Choroid plexus epithelial cell (primary cell): ENCODE data around the gene PDE6B.

ENCODE experiments used
- DNase-seq: peaks from one replicate; pipeline ENCODE4 v3.0.0-alpha.2; 2010; ENCODE audit warnings: low read depth
- H3K4me3 ChIP-seq: 2 replicates; pipeline ENCODE4 v1.5.1; 2011; ENCODE audit warnings: low read depth, mild to moderate bottlenecking, control low read depth, low read length, moderate library complexity
- TF ChIP-seq, protein P1 (sequence below): conservative IDR thresholded peaks from 2 replicates; pipeline ENCODE4 v1.5.1; 2011; ENCODE audit warnings: low read depth, mild to moderate bottlenecking, control low read depth, inconsistent platforms, low read length, moderate library complexity

The PDE6B gene

DNA sequence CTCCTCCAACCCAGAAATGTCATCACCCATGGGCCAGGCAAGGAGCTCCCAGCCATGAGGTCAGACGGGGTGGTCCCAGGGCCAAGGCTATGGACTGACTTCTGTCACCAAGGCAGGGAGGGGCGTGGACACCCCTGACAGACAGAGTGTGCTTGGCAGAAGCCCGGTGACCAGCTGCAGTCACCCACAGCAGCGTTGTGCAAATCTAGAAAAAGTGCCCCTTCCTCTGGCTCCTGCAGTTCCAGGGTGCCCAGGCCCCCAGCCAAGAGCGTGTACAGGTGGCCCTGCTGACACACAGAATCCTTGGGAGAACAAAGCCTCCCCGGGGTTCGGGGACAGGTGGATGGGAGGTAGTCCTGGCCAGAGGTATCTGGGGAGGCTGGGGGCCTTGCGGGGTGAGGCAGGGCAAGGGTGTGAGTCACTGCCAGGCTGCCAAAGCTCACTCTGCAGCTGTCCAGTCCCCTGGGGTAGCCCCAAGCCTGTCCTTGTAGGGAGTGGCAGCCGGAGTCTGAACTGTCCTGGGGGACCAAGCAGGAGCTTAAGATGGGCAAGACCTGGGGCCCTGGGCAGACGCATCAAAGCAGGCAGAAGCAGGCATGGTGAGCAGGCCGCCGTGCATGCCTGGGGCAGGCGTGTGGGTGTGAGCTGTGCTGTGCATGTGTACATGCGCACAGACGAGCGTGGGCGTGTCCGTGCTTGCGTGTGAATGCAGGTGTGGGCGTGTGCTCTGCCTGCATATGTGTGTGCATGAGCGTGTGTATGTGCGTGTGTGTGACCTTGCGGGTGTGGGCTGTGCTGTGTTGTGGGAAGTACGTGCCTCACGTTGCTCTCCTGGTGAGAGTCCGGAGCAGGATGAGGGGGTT, 52.3 kb downstream of the PDE6B start:
- TF ChIP-seq, protein P1, sequence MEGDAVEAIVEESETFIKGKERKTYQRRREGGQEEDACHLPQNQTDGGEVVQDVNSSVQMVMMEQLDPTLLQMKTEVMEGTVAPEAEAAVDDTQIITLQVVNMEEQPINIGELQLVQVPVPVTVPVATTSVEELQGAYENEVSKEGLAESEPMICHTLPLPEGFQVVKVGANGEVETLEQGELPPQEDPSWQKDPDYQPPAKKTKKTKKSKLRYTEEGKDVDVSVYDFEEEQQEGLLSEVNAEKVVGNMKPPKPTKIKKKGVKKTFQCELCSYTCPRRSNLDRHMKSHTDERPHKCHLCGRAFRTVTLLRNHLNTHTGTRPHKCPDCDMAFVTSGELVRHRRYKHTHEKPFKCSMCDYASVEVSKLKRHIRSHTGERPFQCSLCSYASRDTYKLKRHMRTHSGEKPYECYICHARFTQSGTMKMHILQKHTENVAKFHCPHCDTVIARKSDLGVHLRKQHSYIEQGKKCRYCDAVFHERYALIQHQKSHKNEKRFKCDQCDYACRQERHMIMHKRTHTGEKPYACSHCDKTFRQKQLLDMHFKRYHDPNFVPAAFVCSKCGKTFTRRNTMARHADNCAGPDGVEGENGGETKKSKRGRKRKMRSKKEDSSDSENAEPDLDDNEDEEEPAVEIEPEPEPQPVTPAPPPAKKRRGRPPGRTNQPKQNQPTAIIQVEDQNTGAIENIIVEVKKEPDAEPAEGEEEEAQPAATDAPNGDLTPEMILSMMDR = no peak
- H3K4me3 ChIP-seq = no peak overlapping the region
- no peak for DNase-seq

DNA sequence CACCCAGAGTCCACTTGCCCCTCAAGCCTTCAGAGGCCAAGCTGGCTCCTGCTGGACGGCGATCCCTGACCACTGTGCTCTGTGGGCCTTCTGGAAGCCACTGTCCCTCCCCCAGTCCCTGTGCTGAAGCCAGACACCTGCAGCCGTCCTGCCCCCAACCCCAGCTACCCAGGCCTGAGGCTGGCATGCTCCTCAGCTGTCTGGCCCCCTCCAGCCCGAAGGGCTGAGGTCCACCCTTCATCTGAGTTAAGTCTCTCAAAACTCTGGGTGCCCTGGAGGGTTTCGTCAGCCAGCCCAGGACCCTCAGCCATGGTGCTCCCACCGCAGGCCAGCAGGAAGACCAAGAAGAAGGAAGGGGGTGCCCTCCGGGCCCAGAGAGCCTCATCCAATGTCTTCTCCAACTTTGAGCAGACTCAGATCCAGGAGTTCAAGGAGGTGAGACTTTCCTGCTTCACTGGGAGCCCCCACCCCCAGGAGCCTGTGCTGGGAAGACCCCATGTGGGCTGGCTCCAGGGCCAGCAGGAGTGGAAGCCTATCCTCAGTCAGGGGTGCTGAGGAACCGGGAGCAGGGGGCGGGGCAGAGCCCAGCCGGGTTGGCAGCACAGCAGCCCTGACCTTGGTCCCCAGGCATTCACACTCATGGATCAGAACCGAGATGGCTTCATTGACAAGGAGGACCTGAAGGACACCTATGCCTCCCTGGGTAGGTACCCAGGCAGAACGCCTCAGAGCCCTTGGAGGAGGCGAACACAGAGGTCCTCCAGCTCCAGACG, 53.1 kb downstream of the PDE6B start:
- no peak overlapping the region for H3K4me3 ChIP-seq
- TF ChIP-seq, protein P1 = no peak
- no peak for DNase-seq

DNA sequence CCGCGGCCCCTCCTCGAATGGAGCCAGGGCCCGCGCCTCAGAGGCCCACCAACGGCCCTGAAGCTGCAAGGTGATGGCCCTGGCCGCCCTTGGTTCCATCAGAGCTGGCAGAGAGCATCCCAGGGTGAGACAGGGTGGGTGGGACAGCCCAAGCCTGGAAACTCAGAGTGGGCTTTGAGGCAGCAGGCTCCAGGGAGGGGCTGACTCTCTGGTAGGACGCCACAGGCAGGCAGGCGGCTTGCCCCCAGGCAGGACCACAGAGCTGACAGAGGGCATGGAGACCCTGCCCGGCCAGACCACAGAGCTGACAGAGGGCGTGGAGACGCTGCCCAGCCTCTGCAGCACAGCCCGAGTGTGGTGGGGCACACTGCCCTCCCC, 53.7 kb downstream of the PDE6B start:
- TF ChIP-seq, protein P1 = no peak
- DNase-seq = no peak
- H3K4me3 ChIP-seq = no peak overlapping the region

DNA sequence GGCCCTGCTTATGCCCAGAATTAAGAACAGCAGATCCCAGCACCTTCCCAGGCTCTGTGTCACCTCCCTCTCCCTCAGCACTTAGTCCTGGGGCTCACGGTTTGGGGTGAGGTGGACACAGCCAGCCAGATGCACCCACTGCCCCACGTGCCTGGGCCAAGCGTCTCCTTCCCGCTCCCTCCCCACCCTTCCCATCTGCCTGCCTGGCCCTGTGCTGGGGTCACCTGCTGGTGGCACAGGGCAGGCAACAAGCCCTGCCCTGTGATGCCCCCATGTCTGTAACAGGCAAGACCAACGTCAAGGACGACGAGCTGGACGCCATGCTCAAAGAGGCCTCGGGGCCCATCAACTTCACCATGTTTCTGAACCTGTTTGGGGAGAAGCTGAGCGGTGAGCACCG, 54.3 kb downstream of the PDE6B start:
- H3K4me3 ChIP-seq = no peak overlapping the region
- no peak for DNase-seq
- TF ChIP-seq, protein P1 = no peak

DNA sequence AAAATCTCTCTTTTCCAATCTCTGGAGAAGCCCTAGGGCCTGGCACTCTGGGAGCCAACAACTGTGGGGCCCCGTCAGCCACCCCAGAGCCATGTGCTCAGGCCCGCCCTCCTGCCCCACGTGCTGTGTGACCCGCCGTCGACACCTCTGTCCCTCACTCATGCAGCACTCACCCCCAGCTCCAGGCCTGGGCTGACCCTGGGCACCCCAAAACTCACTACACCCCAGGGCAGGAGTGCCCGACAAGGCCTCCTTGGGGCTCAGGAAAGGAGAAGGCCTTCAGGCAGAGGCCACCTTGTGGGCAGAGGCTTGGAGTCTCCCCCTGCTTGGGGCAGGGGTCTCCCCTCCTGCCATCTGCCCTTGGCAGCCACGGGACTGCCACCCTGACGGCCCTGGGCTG, 54.7 kb downstream of the PDE6B start:
- H3K4me3 ChIP-seq = no peak overlapping the region

DNA sequence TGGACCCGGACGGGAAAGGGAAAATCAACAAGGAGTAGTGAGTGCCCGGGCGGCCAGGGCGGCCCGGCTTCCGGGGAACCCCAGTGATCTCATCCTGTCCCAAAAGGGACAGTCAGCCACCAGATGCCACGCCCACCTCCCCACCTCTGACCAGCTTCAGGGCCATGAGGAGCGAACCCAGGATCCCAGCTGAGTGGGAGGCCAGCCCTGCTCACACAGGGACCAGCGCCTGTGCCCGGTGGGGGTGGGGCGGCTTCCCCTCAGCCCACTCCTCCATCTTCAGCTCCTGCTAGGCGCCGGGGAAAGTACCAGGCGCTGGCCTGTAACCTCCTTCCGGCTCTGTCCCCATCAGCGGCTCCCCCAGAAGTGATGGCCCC, 55.2 kb downstream of the PDE6B start:
- no peak for DNase-seq
- TF ChIP-seq, protein P1 = no peak
- peak overlapping the region; percentile 49 for H3K4me3 ChIP-seq

More for the DNA sequence above, 54.7 kb downstream of the PDE6B start:
- TF ChIP-seq, protein P1 = no peak
- no peak for DNase-seq
